ENCODE measurements around the gene KLC3. TPM values are rescaled to one million over a fixed set of nuclear protein-coding genes. Genes with fewer than 3 reads are reported as not detected.
"Not testable (repeated sequence)": the region's sequence is repeated elsewhere in the genome, so short reads cannot be mapped to it uniquely, and the experiment has no call there.

KLC3 gene
- total and polyA plus RNA-seq, 2 donors (not counting 1 experiment from before 2014, with no cell fraction given) = 0.09 to 0.17 TPM

GRCh38 chr19:45333609-45334303 is 6.8 kb upstream of the KLC3 start:
- no peaks in the 10 kb centered on the region for H3K4me1 ChIP-seq (ENCODE audit: control insufficient read depth, extremely low read depth, insufficient read depth, low read length)
- H3K79me2 ChIP-seq (ENCODE audit: control insufficient read depth, insufficient read depth, low read length) = no peaks in the 10 kb centered on the region
- no peaks in the 10 kb centered on the region for H3K9me3 ChIP-seq (ENCODE audit: control insufficient read depth, insufficient read depth, low read depth, low read length)
- DNase-seq (ENCODE audit: low read depth in 2 of 2) = no peak
- no peak overlapping the region for H3K27ac ChIP-seq (ENCODE audit: insufficient read depth, low read length)
- no peak overlapping the region for H3K9ac ChIP-seq (ENCODE audit: insufficient read depth, low read length)
- no peaks in the 10 kb centered on the region for H3K36me3 ChIP-seq (ENCODE audit: control insufficient read depth, insufficient read depth, low read length)
- H2AFZ ChIP-seq (ENCODE audit: low read length) = no peak overlapping the region
- no peak overlapping the region for H3K4me3 ChIP-seq (replicated peaks in 1 of 4; ENCODE audit: control extremely low read depth in 1 of 4, insufficient read depth in 1 of 4, low read depth in 3 of 4, low read length in 4 of 4)
- TF ChIP-seq EZH2 (IDR thresholded peaks at IDR 0.05; ENCODE audit: low read length, missing control alignments) = no peak
- TF ChIP-seq, protein P1, sequence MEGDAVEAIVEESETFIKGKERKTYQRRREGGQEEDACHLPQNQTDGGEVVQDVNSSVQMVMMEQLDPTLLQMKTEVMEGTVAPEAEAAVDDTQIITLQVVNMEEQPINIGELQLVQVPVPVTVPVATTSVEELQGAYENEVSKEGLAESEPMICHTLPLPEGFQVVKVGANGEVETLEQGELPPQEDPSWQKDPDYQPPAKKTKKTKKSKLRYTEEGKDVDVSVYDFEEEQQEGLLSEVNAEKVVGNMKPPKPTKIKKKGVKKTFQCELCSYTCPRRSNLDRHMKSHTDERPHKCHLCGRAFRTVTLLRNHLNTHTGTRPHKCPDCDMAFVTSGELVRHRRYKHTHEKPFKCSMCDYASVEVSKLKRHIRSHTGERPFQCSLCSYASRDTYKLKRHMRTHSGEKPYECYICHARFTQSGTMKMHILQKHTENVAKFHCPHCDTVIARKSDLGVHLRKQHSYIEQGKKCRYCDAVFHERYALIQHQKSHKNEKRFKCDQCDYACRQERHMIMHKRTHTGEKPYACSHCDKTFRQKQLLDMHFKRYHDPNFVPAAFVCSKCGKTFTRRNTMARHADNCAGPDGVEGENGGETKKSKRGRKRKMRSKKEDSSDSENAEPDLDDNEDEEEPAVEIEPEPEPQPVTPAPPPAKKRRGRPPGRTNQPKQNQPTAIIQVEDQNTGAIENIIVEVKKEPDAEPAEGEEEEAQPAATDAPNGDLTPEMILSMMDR (conservative IDR thresholded peaks at IDR 0.05 in 1 of 2, IDR thresholded peaks at IDR 0.05 in 1 of 2; ENCODE audit: low read depth in 1 of 2, low read length in 2 of 2) = no peak
- no peaks in the 10 kb centered on the region for H4K20me1 ChIP-seq (ENCODE audit: control insufficient read depth, extremely low read depth, insufficient read depth, low read length)
- H3K27me3 ChIP-seq (ENCODE audit: control insufficient read depth, insufficient read depth, low read length) = no peaks in the 10 kb centered on the region
- no peak overlapping the region for H3K4me2 ChIP-seq (ENCODE audit: extremely low read depth, insufficient read depth, low read length)

GRCh38 chr19:45334881-45335280 is 5.7 kb upstream of the KLC3 start:
- H4K20me1 ChIP-seq (ENCODE audit: control insufficient read depth, extremely low read depth, insufficient read depth, low read length); H3K4me3 ChIP-seq (replicated peaks in 1 of 4; ENCODE audit: control extremely low read depth in 1 of 4, insufficient read depth in 1 of 4, low read depth in 3 of 4, low read length in 4 of 4); H3K36me3 ChIP-seq (ENCODE audit: control insufficient read depth, insufficient read depth, low read length); H3K4me2 ChIP-seq (ENCODE audit: extremely low read depth, insufficient read depth, low read length); H3K27ac ChIP-seq (ENCODE audit: insufficient read depth, low read length); H3K27me3 ChIP-seq (ENCODE audit: control insufficient read depth, insufficient read depth, low read length); H3K9ac ChIP-seq (ENCODE audit: insufficient read depth, low read length); DNase-seq (ENCODE audit: low read depth in 2 of 2); H2AFZ ChIP-seq (ENCODE audit: low read length); H3K9me3 ChIP-seq (ENCODE audit: control insufficient read depth, insufficient read depth, low read depth, low read length); H3K4me1 ChIP-seq (ENCODE audit: control insufficient read depth, extremely low read depth, insufficient read depth, low read length); H3K79me2 ChIP-seq (ENCODE audit: control insufficient read depth, insufficient read depth, low read length): not testable (repeated sequence)

DNA sequence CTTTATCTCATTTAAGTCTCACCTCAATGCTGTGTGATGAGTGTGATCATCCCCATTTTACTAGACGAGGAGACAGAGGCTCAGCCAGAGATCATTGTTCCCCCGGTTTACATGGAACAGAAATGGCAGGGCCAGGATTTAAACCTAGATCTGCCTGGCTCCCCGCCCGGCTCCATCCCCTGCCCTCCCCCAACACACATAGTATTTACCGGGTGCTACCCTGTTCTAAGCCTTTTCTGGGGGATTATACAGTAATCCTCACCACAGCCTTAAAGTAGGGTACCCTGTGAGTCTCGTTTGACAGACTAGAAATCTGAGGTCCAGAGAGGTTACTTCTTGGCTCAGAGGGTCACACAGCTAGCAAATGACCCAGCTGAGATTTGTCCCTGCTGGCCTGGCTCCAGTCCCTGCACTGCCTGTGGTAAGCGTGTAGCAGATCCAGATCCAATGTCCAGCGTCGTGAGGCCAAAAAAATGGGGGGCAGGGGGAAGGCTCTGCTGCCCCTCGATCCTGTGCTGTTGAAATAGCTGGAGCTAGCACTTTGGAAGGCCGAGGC is 3.8 kb upstream of the KLC3 start:
- no peak overlapping the region for H2AFZ ChIP-seq (ENCODE audit: low read length)
- H3K9me3 ChIP-seq (ENCODE audit: control insufficient read depth, insufficient read depth, low read depth, low read length) = no peaks in the 10 kb centered on the region
- H3K9ac ChIP-seq (ENCODE audit: insufficient read depth, low read length) = no peak overlapping the region
- peaks cover 3% of the 10 kb centered on the region for H3K27me3 ChIP-seq (ENCODE audit: control insufficient read depth, insufficient read depth, low read length)
- H3K4me3 ChIP-seq (replicated peaks in 1 of 4; ENCODE audit: control extremely low read depth in 1 of 4, insufficient read depth in 1 of 4, low read depth in 3 of 4, low read length in 4 of 4) = no peak overlapping the region
- H3K4me2 ChIP-seq (ENCODE audit: extremely low read depth, insufficient read depth, low read length) = no peak overlapping the region
- no peak overlapping the region for H3K27ac ChIP-seq (ENCODE audit: insufficient read depth, low read length)
- H3K79me2 ChIP-seq (ENCODE audit: control insufficient read depth, insufficient read depth, low read length) = no peaks in the 10 kb centered on the region
- no peaks in the 10 kb centered on the region for H4K20me1 ChIP-seq (ENCODE audit: control insufficient read depth, extremely low read depth, insufficient read depth, low read length)
- H3K36me3 ChIP-seq (ENCODE audit: control insufficient read depth, insufficient read depth, low read length) = no peaks in the 10 kb centered on the region
- no peaks in the 10 kb centered on the region for H3K4me1 ChIP-seq (ENCODE audit: control insufficient read depth, extremely low read depth, insufficient read depth, low read length)
- no peak for DNase-seq (ENCODE audit: low read depth in 2 of 2)
- TF ChIP-seq, protein P1 (conservative IDR thresholded peaks at IDR 0.05 in 1 of 2, IDR thresholded peaks at IDR 0.05 in 1 of 2; ENCODE audit: low read depth in 1 of 2, low read length in 2 of 2) = no peak
- TF ChIP-seq EZH2 (IDR thresholded peaks at IDR 0.05; ENCODE audit: low read length, missing control alignments) = no peak
